Fibroblast of skin of left quadriceps (primary cell): ENCODE results near the gene TRIM40.

Experiments
- DNase-seq, 2 experiments: peaks; one replicate each; pipeline ENCODE4 v3.0.0-alpha.2; 2013; ENCODE audit warnings: low read depth in 2 of 2

TRIM40 gene

DNA sequence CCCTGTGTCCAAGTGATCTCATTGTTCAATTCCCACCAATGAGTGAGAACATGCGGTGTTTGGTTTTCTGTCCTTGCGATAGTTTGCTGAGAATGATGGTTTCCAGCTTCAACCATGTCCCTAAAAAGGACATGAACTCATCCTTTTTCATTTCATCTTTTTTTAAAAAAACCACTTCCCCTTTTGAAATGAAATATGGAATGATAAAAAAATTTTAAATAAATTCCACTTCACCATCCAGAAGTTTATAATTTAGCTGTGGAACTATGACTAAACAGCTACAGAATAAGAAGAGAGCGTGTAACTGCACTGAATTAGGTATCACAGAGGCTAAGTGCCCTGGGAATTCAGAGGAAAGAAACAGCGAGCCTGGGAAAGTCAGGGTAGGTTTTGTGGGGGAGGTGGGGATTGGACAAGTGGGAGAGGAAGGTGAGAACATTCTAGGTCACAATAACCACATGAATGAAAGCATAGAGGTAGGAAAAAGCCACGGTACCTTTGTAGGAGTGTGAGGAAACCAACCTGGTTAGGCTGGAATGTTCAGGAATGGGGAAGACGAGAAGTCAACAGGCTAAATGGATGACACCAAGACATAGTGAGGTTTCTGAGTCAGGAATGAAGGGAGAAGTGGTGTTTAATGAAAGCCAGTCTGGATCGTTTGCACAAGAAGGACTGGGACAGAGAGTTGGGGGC lies 14.1 kb downstream of the TRIM40 start:
- DNase-seq, result no peak

DNA sequence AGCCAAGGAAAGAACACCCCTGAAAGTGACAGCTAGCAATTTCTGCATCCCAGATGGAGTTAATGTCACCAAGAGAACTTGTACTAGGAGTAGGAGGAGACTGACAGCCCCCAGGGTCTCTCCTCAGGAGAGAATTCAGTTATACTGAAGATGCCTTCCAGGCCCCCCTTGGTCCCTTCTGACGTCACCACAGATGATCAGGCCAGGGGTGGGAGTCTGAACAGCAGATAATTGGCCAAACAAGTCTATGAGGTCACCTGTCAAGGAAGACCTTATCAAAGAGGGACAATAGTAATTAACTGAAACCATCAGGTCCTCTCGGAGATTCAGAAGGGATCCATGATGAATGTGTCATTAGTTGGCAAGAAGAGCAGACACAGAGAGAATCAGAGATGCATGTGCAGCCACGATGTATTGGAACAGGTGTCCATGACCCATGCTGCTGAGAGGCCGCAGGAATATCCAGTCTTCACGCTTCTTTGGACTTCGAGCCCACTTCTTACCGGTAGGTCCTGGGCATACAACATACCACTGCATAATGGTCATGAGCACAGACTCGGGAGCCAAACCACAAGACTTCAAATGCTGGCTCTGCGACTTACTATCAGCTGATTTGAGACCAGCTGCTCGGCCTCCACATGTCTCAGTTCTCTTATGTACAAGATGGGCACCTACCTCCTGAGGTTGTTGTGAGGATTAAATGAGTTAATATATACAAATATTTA lies 14.9 kb downstream of the TRIM40 start:
- no peak for DNase-seq

DNA sequence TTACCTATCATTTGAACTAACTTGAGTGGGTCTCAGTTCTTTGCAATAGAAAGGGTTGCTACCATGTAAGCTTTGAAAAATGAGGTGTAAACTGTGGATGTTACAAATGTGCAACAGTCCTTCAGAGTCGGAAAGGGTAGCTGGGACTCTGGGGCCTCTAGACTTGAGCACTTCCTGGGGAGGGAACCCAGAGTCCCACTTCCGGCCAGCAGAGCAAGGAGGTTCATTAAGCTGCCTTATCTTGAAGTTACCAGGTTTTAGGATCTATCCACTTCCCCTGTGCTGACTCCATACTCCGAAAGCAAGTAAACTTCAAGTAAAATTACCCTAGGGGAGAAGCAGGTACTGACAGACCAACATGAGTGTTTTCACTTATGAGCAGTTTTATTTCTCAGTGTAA lies 15.6 kb downstream of the TRIM40 start:
- no peak for DNase-seq

DNA sequence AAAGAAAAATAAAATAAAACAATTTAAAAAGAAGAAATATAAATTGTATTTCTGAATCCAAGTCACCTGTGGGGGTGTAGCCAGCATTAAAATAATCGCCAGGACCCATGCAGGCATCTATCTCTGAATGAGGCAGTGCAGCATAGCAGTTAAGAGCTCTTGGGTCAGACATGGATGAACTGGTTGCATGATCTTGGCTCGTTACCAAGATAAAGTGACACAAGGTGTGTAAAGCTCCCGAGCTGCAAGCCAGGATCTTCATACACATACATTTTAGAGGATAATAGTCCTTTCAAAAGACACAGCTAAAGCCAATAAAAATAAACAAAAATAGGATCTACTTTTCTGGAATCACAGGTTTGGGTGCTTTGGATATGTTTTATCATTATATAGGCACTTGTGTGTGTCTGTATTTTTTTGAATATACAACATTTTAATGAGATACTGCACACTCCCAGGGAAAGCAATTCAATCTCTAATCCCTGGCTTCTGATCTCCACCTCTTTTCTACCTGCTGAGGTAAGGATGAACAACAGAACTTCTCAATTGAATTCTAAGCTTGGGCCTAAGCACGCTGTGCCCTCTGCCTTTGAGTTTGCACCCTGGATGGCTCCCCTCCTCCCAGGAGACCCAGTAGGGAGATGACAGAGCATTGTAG lies 16.2 kb downstream of the TRIM40 start:
- no peak for DNase-seq

DNA sequence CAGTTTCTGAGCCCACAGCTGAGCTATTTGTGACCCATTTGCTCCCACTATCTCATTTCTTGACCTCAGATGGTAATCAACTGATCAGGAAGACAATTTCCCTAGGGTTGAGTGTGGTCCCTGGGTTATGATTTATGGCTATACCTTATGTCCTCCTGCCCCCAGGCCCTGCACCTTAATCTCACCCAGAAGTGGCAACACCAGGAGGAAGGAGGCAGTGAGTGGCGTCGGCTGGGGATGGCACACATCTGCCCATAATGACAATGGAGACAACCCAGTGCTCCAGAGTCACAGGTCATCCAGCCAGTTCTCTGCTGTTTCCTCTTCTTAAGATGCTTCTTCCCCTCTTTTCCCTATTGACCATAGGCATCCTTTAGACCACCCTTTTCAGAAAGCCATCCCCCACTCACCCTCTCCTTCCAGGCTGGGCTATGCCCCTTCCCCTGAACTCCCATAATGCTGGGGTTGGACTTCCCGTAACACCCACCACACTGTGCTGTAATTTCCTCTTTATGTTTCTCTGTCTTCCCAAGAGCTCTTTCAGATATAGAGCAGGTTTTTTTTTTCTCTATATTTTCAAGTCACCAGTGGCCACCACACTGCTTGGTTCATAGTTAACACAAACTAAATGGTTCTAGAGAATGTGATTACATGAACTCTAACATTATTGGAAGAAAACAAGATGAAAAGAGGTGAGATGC lies 17.1 kb downstream of the TRIM40 start:
- DNase-seq, result no peak

DNA sequence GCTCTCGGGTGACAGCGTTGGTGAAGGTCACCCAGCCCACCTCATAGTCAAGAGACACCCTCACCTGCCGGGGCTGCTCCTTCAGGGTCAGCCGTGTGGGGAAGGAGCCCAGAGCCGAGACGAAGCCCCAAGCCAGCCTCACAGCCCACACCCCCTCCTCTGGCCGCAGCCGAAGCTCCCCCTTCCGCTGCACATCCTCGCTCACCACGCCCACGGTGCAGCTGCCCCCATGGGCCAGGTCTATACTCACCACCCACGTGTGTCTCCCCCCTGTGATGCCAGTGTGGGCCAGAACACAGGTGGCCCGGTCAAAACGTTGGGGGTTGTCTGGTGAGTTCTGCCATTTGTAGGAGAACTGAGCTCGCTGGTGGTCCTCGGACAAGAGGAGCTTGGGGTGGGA lies 18.1 kb downstream of the TRIM40 start:
- no peak for DNase-seq

DNA sequence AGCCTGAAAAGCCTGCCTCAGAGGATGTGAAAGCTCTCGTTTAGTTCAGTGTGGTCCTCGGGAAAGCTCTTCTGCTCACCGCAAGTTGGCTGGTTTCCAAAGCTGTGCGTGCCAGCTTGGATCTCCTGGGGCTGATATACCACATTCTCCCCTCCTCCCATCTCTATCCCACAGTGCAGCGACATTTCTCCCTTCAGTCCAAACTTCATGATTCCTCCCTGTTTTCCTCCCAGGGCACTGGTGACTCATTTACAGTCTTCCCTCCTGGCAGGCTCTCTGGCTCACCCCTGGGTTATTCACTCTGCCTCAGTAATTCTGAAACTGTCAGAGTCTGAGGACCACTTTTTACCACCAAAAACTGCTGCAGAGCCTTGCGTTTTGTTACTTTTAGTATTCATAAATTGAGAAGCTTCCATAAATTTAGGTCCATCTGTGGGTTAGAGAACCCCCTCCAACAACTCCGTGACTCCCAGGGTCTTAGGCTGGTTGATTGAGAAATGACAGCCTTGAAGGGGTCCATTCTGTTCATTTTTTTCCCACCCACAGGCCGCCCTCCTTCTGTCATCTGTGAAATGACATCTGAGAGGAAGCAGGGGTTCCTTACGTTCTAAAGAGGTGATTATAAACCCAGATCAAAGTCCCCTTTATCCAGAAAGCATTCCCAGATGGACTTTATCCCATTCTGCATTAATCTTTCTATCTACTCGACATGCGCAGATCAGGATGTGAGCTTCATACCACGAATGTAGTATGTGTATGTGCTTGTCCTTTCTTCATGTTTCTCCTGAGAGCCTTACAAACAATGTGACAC lies 19.0 kb downstream of the TRIM40 start:
- DNase-seq, result peak; percentile 74 to 77

DNA sequence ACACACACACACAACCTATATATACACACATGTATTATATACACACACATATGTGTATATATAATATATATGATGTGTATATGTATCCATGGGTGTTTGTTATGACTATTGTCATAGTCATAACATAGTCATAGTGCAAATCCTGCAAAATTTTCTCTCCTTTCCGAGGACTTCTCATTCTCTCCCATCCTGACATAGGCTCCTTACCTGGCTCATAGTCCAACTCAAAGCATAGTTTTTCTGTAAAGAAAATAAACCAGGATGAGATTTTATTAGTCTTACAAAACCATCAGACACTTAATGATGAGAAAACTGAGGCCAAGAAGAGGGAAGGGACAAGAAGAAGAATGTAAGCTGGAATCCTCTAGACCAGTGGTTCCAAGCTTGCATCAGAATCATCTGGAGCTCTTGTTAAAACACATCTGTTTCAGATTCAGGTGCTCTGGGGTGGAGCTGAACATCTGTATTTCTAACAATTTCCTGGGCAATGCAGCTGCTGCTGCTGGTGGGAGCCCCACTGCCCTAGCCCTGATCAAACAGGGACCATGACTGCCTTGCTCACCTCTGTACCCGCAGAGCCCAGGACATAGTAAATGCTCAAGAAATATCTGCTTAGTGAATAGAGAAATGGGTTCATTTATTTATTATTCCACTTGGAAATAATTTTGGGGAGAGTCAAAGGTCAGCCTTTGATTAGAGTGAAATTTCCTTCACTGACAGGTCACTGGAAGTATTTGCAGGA lies 19.8 kb downstream of the TRIM40 start:
- DNase-seq, result no peak

DNA sequence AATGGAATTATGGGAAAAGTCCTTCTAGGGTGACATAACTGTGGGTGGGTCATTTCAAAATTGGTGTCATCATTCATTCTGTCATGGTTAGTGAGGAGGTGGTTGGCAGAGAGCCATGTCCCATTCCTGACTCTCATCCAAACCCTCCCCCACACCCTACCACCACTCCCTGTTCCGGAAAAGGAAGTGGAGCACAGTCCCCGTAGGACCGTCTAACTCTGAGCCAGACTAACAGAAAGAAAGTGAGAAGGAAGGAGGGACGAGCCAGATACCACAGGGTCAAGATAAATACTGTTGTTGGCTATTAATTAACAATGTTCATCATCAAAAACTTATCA lies 20.3 kb downstream of the TRIM40 start:
- DNase-seq, result no peak

DNA sequence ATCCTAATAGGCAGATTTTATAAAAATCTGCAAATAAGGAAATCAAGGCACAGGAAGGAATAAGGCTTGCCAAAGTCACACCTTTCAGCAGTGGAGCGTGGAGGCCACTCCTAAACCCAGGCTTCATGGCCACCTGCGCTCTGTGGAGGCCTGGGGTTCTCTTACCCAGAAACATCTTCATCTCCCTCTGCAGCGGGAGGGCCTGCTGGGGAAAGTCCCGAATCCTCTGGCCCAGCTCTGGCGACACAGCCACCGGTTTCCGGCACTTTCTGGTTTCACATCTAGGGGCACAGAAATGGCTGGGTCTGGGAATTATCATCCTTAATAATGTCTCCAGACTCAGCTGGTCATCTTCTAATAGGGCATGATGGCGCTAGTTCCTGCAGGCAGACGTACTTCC lies 20.8 kb downstream of the TRIM40 start:
- DNase-seq, result no peak

DNA sequence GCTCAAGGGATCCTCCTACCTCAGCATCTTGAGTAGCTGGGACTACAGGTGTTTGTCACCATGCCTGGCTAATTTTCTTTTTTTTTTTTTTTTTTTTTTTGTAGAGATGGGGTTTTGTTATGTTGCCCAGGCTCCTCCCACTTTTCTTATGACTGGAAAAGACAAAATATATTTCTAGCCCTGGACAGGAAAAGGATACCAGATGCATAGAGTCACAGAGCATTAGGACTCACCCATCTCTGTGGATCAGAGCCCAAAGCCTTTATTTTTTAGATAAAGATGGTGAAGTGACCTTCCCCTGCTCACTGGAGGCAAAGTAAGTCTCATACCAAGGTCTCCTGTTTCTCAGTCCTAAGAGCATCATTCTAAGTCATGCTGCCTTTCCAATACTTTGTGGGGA lies 21.6 kb downstream of the TRIM40 start:
- DNase-seq, result no peak

DNA sequence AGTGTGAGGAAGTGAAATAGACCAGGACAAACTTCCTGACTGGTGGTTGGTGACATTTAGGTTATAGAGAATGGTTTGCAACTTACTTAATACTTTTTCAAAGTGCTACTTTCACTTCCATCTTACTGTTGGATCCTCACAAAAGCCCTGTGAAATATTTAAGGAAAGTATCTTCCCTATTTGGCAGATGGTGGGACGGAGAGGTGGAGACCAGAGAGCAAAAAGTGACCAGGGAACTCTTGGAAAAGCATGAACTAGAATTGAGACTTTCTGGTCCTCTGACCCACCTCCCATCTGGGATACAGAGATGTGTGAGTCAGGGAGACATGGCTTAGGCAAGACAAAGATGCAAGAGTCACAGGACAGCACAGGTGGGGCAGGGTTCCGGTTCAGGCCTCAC lies 22.1 kb downstream of the TRIM40 start:
- no peak for DNase-seq

DNA sequence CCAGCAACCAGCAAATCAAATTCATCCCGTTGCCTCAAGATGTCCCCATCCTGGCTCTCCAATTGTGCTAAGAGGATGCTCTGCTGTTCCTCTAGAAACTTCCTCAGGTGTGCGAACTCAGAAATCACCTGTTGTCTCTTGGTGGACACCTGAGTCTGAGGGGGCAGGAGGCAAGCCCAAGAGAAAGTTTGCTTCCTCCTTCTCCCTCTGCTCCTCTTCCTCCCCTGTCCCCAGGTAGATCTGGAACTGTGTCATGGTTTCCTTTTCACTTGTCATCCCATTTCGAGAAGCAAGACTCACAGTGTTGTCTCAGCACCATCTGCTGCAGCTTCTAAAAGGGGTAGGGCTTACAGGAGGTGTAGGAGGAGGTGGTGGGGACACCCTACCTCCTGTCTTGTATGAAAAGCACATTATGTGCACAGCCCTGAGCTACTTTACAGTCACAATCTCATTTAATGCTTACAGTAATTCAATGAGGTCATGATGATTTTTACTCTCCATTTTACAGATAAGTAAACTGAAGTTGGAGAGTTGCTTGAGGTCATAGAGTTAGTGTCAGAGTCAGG lies 22.6 kb downstream of the TRIM40 start:
- no peak for DNase-seq

DNA sequence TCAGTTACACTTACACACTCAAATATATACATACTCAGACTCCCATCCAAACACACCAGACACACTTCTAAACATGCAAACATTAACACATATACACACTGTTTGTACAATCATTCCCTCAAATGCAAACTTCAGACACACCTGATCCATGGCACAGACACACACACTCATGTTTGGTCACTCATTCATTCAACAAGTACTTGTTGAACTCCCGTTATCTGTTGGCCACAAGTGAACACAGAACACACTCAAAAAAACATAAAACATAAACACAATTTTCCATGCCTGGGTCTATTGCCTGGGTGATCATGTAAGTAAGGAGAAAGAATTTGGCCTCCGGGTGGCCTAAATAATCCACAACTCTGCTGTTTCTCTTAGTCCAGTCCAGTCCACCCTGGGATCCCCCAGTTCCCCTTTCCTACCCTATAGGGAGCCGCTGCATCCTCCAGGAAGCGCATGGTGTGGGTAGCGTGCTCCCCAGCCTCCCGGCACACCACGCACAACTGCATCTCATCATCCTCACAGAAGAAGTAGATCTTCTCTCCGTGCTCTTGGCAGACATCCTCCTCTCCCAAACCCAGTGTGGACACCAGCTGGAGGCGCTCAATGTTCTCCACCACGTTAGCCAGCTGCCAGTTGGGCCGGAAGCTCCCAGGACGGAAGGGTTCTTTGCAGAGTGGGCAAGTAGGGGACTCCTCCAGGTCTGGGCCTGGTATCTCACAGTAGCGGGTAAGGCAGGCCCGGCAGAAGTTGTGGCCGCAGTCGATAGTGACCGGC lies 24.3 kb downstream of the TRIM40 start:
- DNase-seq, result no peak

DNA sequence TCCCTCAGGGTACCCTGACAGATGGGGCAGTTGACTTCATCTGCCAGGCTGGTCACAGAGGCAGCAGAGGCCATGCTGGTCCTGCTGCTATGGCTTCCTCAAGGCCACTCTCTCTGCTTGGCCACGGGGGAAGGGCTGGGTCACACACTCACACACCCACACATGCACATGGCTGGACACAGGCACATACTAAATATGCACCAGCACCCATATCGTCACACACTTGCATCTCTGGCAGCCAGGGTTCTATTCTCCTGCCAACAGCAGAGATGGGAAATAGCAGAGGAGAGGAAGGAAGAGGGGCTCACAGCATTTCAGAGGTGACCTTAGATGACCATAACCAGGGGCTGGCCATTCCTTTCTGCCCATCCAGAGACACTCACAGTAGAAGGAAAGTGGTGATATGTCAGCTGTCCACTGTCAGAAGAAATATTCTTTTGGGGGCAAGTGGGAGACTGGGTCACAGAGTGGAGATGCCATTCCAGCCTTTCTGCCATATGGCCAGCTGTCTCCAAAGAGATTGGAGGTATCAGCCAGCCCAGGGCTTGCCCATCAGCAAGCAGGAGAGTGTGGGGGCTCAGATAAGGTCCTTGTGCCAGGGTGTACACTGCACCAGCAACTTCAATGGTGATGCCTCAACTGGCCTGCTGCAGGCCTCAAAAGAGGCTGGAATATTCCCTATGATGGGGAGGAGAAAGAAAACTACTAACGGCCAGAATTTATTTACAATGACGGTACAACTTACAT lies 25.0 kb downstream of the TRIM40 start, which contains the start of gene TRIM10:
TRIM10 (minus strand) TSS at position 427 of the 747 bp plus-strand sequence; CDS start at position 74, 353 bp downstream.
- DNase-seq, result no peak

DNA sequence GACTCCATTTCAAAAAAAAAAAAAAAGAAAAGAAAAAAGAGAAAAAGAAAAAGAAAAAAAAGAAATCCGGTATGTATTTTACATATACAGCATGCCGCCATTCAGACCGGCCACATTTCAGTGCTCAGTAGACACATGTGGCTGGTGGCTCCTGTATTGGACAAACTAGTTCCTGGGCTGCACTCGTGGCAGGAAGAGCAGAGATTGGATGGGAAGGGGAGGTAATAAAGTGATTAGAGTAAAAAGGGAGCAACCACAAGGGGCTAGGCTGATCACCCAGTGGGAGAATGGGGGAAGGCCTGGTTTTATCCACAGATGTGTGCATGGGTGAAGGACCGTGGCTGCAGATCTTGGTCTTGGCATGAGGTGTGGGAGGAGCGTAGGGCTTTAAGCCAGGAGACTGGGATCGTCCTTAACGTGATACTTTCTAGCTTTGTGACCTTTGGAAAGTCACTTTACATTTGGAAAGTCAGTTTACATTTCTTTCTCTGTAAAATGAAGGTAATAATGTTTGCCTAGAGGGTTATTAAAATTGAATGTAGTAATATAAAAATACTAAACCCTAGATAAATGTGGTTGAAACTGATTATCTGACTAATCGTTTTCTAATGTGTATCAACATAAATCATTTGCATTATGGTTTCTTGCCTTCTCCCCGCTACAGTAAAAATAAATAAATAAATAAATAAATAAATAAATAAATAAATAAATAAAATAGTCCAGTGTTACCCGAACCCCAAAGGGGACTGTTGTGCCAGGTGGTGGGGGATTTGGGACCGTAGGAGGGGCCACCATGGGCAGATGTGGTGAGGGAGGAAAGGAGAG lies 26.5 kb downstream of the TRIM40 start:
- no peak for DNase-seq

DNA sequence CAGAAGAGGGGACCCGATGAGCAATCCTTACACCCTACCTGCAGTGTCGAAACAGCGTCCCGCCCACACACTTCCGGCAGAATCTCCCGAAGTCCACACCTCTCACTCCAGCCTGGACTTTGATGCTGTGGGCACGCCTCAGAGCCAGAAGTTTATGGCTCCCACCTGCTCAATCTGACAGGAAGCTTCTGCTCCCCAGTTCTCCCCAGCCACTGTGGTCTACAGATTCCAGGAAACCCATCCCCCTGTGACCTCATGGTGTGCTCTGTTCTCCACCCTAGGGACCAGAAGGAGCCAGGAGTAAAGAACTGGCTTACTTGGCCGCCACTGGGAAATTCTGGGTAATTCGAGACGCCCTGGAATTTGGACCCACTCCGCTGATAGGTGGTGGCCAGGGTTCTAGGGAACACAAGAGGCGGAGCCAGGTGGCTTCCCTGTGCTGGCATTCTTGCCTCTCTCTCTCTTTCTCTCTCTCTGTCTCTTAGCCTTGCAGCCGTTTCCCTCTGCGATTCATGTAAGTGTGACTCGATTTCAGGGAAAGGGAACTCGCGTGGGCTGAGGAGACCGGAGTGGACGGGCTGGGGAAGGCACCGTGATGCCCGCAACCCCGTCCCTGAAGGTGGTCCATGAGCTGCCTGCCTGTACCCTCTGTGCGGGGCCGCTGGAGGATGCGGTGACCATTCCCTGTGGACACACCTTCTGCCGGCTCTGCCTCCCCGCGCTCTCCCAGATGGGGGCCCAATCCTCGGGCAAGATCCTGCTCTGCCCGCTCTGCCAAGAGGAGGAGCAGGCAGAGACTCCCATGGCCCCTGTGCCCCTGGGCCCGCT lies 27.4 kb downstream of the TRIM40 start, which contains the start of gene TRIM15:
TRIM15 (plus strand) TSS at position 457 of the 828 bp plus-strand sequence; CDS start at position 596, 139 bp downstream.
- no peak for DNase-seq
